ENCODE data around the gene F2R. TPM values are rescaled to one million over a fixed set of nuclear protein-coding genes. Genes with fewer than 3 reads are reported as not detected.

The F2R gene
- total RNA-seq = 91.6 and 99.5 TPM in 2 replicates

DNA sequence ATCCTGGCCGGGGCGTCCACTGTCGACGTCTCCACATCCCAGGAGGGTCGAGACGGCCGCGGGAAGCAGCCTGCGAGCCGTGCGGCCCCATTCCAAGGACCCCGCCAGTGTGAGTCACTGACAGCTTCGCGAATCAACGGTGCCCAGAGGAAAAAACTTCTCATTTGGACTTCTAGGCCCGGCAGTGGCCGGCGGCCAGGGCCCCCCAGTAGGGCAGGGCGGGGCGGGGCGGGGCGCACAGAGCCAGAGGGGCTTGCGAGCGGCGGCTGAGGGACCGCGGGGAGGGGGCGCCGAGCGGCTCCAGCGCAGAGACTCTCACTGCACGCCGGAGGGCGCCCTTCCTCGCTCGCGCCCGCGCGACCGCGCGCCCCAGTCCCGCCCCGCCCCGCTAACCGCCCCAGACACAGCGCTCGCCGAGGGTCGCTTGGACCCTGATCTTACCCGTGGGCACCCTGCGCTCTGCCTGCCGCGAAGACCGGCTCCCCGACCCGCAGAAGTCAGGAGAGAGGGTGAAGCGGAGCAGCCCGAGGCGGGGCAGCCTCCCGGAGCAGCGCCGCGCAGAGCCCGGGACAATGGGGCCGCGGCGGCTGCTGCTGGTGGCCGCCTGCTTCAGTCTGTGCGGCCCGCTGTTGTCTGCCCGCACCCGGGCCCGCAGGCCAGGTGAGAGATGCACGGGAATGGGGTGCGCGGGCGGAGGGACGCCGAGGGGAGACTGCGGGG, at the start of gene F2R:
Gene F2R (plus strand): TSS at position 391 of the 720 bp plus-strand sequence. CDS start 182 bp downstream, at position 573.

Other genes starting within 250 kb of the F2R start
- 8.3 and 9.1 TPM in 2 replicates for gene F2RL2, start 92.7 kb upstream of the F2R start, total RNA-seq
- gene F2RL1, start 102.9 kb downstream of the F2R start, total RNA-seq = 16.5 and 20.2 TPM in 2 replicates
- not detected in 2 replicates for gene S100Z, start 133.9 kb downstream of the F2R start, total RNA-seq
- gene CRHBP, start 236.9 kb downstream of the F2R start, total RNA-seq = under 0.01 and 0.45 TPM in 2 replicates